Testis (tissue), 2 donors: Measurements from ENCODE around the gene COPA.

ENCODE experiments used
- CTCF ChIP-seq, 3 experiments: fragments of 450-650 bp in 2 of 3; fragments of 200-600 bp in 1 of 3; sonication (generic) in 1 of 3; IDR thresholded peaks; one replicate each; pipeline ENCODE4 v1.5.1; 2016 to 2019; ENCODE audit warnings: antibody characterized with exemption in 3 of 3, mild to moderate bottlenecking in 2 of 3, moderate library complexity in 1 of 3
- POLR2A ChIP-seq: fragments of 450-650 bp; IDR thresholded peaks from one replicate; pipeline ENCODE4 v1.6.1; 2017; ENCODE audit warnings: antibody characterized with exemption, mild to moderate bottlenecking, moderate library complexity

- TF ChIP-seq CTCF (IDR thresholded peaks at IDR 0.05) (no peak), POLR2A (no peak)
Measured at GRCh38 chr1:160338580-160338979, 4.5 kb downstream of the COPA start.
